Limb (tissue), 2 donors: ENCODE results near the gene ACCS.

ENCODE experiments used
- DNase-seq, 2 donors: peaks; one replicate each; pipeline ENCODE4 v3.0.0-alpha.2; 2016; ENCODE audit errors: extremely low spot score in 2 of 2

ACCS gene

GRCh38 chr11:44037658-44037998 is 28.4 kb upstream of the ACCS start:
- no peak for DNase-seq

GRCh38 chr11:44043157-44043556 is 22.9 kb upstream of the ACCS start:
- DNase-seq = no peak

- no peak for DNase-seq
These were observed 19.9 kb upstream of the ACCS start for GRCh38 chr11:44046182-44046581.

- DNase-seq = no peak
These were observed 18.8 kb upstream of the ACCS start for GRCh38 chr11:44047298-44047697.

- no peak for DNase-seq
These were observed 18.1 kb upstream of the ACCS start, which contains the start of gene ACCSL for GRCh38 chr11:44047931-44048431. Gene ACCSL (plus strand): TSS chr11:44047981. CDS start chr11:44048037, 56 bp downstream.

GRCh38 chr11:44049832-44050231 is 16.2 kb upstream of the ACCS start:
- no peak for DNase-seq

GRCh38 chr11:44051171-44051570 is 14.9 kb upstream of the ACCS start:
- no peak for DNase-seq

GRCh38 chr11:44057340-44057739 is 8.7 kb upstream of the ACCS start:
- no peak for DNase-seq

GRCh38 chr11:44058275-44058674 is 7.8 kb upstream of the ACCS start:
- DNase-seq = no peak

GRCh38 chr11:44065161-44065661 is 859 bp upstream of the ACCS start:
- DNase-seq = no peak

GRCh38 chr11:44066732-44067141 is 667 bp downstream of the ACCS start:
- DNase-seq = peak in 1 of 2 donors; percentile 33

- no peak for DNase-seq
These were observed 1.2 kb downstream of the ACCS start for GRCh38 chr11:44067266-44067665.

- no peak for DNase-seq
These were observed 2.1 kb downstream of the ACCS start for GRCh38 chr11:44068180-44068579.

- no peak for DNase-seq
These were observed 5.1 kb downstream of the ACCS start for GRCh38 chr11:44071157-44071556.

- no peak for DNase-seq
These were observed 6.9 kb downstream of the ACCS start for GRCh38 chr11:44072757-44073658.

- no peak for DNase-seq
These were observed 12.7 kb downstream of the ACCS start for GRCh38 chr11:44078794-44079193.

- no peak for DNase-seq
These were observed 13.3 kb downstream of the ACCS start for GRCh38 chr11:44079376-44079775.

- no peak for DNase-seq
These were observed 14.9 kb downstream of the ACCS start for GRCh38 chr11:44080951-44081350.

- DNase-seq = no peak
These were observed 16.6 kb downstream of the ACCS start for GRCh38 chr11:44082645-44083044.

GRCh38 chr11:44083433-44083832 is 17.4 kb downstream of the ACCS start:
- no peak for DNase-seq

- no peak for DNase-seq
These were observed 17.8 kb downstream of the ACCS start for GRCh38 chr11:44083906-44084305.

GRCh38 chr11:44085330-44085729 is 19.3 kb downstream of the ACCS start:
- DNase-seq = no peak

- no peak for DNase-seq
These were observed 22.3 kb downstream of the ACCS start for GRCh38 chr11:44088377-44088776.
